A673 (cell line): ENCODE data around the gene DACH2. TPM values are rescaled to one million over a fixed set of nuclear protein-coding genes. Genes with fewer than 3 reads are reported as not detected.

Experiments
- BruUV-seq: library from RNA; stranded (reverse); fragments of 400-500 nt; replicated peaks from 2 replicates; lab custom pipeline; 2021; lab: Mats Ljungman, UMichigan
- CTCF ChIA-PET: fragments of 300-600 bp; sonication (Branson Sonifier 250); formaldehyde crosslinking; loops from one replicate; lab custom pipeline; 2022; ENCODE audit warnings: antibody characterized with exemption; lab: Charles Lee
- POLR2A ChIA-PET: fragments of 300-600 bp; sonication (Branson Sonifier 250); formaldehyde crosslinking; loops from one replicate; lab custom pipeline; 2022; ENCODE audit warnings: antibody characterized with exemption; ENCODE audit not compliant: low non-redundant PET; lab: Charles Lee
- DNase-seq: peaks from one replicate; pipeline ENCODE4 v3.0.0-alpha.2; 2015; ENCODE audit warnings: low spot score
- H3K27ac ChIP-seq: fragments of 200-600 bp; sonication (generic); 2 replicates; pipeline ENCODE4 v1.5.1; 2016; ENCODE audit warnings: mixed run types, low read depth, mild to moderate bottlenecking, mixed read lengths, antibody characterized with exemption, low read length; ENCODE audit not compliant: poor library complexity, severe bottlenecking
- H3K27me3 ChIP-seq: fragments of 200-600 bp; sonication (generic); replicated peaks from 2 replicates; pipeline ENCODE4 v1.6.1; 2017; ENCODE audit warnings: mixed run types, low read depth, mild to moderate bottlenecking, mixed read lengths, antibody characterized with exemption, low read length; ENCODE audit not compliant: insufficient read depth, poor library complexity
- H3K36me3 ChIP-seq: fragments of 200-600 bp; sonication (generic); 2 replicates; pipeline ENCODE4 v1.6.1; 2016; ENCODE audit warnings: mixed run types, mild to moderate bottlenecking, mixed read lengths, antibody characterized with exemption, low read length; ENCODE audit not compliant: insufficient read depth, poor library complexity, severe bottlenecking
- H3K4me1 ChIP-seq: fragments of 200-600 bp; sonication (generic); 2 replicates; pipeline ENCODE4 v1.6.1; 2017; ENCODE audit warnings: mixed run types, mild to moderate bottlenecking, mixed read lengths, antibody characterized with exemption, low read length; ENCODE audit not compliant: insufficient read depth, poor library complexity, severe bottlenecking
- H3K4me3 ChIP-seq: fragments of 200-600 bp; sonication (generic); 2 replicates; pipeline ENCODE4 v1.5.1; 2016; ENCODE audit warnings: low read depth, mixed run types, mild to moderate bottlenecking, mixed read lengths, low read length; ENCODE audit not compliant: poor library complexity, severe bottlenecking
- H3K9me3 ChIP-seq: fragments of 200-600 bp; sonication (generic); 2 replicates; pipeline ENCODE4 v1.6.1; 2016; ENCODE audit warnings: mixed run types, low read depth, mild to moderate bottlenecking, mixed read lengths, antibody characterized with exemption, low read length; ENCODE audit not compliant: poor library complexity, severe bottlenecking
- EZH2 ChIP-seq: fragments of 200-600 bp; sonication (generic); IDR thresholded peaks from 2 replicates; pipeline ENCODE4 v1.6.1; 2017; ENCODE audit warnings: borderline replicate concordance, low read depth, mild to moderate bottlenecking, mixed read lengths, antibody characterized with exemption, low read length; ENCODE audit not compliant: poor library complexity, severe bottlenecking
- intact Hi-C: fragments of 100-400 bp; cut with micrococcal nuclease; formaldehyde crosslinking; loops from one replicate; pipeline ENCODE4 v1.10.0; 2022; ENCODE audit not compliant: unreplicated experiment
- total RNA-seq: library from RNA; stranded (reverse); gene quantifications from 2 replicates; pipeline ENCODE4 v1.2.3, GENCODE V29; 2021
- TF ChIP-seq, protein P1 (sequence below): fragments of 300-800, 200-600 bp; sonication (generic); conservative IDR thresholded peaks from 2 replicates; pipeline ENCODE4 v1.5.1; 2017; ENCODE audit warnings: low read depth, mild to moderate bottlenecking, antibody characterized with exemption, low read length, moderate library complexity, mixed read lengths

DACH2 gene
- total RNA-seq, 1 experiment from 2014 or later, result not detected

GRCh38 chrX:86241547-86241946, 93.3 kb downstream of the DACH2 start:
- Histone ChIP-seq H3K4me3 (no peak overlapping the region), H3K36me3 (no peaks in the 10 kb centered on the region), H3K4me1 (no peaks in the 10 kb centered on the region), H3K9me3 (peaks cover 18% of the 10 kb centered on the region), H3K27me3 (no peaks in the 10 kb centered on the region), H3K27ac (no peak overlapping the region)
- ChIA-PET CTCF (no interaction called here), POLR2A (no interaction called here)
- no peak for TF ChIP-seq EZH2
- TF ChIP-seq, protein P1, sequence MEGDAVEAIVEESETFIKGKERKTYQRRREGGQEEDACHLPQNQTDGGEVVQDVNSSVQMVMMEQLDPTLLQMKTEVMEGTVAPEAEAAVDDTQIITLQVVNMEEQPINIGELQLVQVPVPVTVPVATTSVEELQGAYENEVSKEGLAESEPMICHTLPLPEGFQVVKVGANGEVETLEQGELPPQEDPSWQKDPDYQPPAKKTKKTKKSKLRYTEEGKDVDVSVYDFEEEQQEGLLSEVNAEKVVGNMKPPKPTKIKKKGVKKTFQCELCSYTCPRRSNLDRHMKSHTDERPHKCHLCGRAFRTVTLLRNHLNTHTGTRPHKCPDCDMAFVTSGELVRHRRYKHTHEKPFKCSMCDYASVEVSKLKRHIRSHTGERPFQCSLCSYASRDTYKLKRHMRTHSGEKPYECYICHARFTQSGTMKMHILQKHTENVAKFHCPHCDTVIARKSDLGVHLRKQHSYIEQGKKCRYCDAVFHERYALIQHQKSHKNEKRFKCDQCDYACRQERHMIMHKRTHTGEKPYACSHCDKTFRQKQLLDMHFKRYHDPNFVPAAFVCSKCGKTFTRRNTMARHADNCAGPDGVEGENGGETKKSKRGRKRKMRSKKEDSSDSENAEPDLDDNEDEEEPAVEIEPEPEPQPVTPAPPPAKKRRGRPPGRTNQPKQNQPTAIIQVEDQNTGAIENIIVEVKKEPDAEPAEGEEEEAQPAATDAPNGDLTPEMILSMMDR, result no peak
- BruUV-seq, result no TSS peak
- no peak for DNase-seq
- intact Hi-C loops, result no loop called here

- Histone ChIP-seq H3K27me3 (no peaks in the 10 kb centered on the region), H3K4me3 (no peak overlapping the region), H3K27ac (no peak overlapping the region), H3K9me3 (no peaks in the 10 kb centered on the region), H3K36me3 (no peaks in the 10 kb centered on the region), H3K4me1 (no peaks in the 10 kb centered on the region)
- POLR2A ChIA-PET, result no interaction called here
- no peak for TF ChIP-seq EZH2
- TF ChIP-seq, protein P1, result no peak
- intact Hi-C loops, result no loop called here
- CTCF ChIA-PET, result no interaction called here
- no peak for DNase-seq
- no TSS peak for BruUV-seq
Observed at GRCh38 chrX:86263526-86263925, 115.3 kb downstream of the DACH2 start.

- Histone ChIP-seq H3K9me3 (peaks cover 3% of the 10 kb centered on the region), H3K36me3 (no peaks in the 10 kb centered on the region), H3K4me3 (no peak overlapping the region), H3K27me3 (no peaks in the 10 kb centered on the region), H3K27ac (no peak overlapping the region), H3K4me1 (no peaks in the 10 kb centered on the region)
- intact Hi-C loops, result no loop called here
- no TSS peak for BruUV-seq
- CTCF ChIA-PET, result no interaction called here
- POLR2A ChIA-PET, result no interaction called here
- TF ChIP-seq, protein P1, result no peak
- TF ChIP-seq EZH2, result no peak
- DNase-seq, result no peak
Observed at GRCh38 chrX:86295293-86295692, 147.0 kb downstream of the DACH2 start.
